Mammary epithelial cell (primary cell): ENCODE data around the gene FAM78B.

ENCODE experiments used
- EZH2 ChIP-seq: IDR thresholded peaks from 2 replicates; pipeline ENCODE4 v1.6.1; 2012; ENCODE audit warnings: low read length, inconsistent platforms, borderline replicate concordance
- TF ChIP-seq, protein P1 (sequence below), 2 donors: IDR thresholded peaks in 1 of 2; conservative IDR thresholded peaks in 1 of 2; 2 replicates each; pipeline ENCODE4 v1.5.1; 2011 to 2012; ENCODE audit warnings: inconsistent platforms in 2 of 2, low read length in 2 of 2, mild to moderate bottlenecking in 2 of 2, control low read depth in 1 of 2, low read depth in 1 of 2; ENCODE audit not compliant: insufficient read depth in 1 of 2; ENCODE audit errors: extremely low read depth in 1 of 2

DNA sequence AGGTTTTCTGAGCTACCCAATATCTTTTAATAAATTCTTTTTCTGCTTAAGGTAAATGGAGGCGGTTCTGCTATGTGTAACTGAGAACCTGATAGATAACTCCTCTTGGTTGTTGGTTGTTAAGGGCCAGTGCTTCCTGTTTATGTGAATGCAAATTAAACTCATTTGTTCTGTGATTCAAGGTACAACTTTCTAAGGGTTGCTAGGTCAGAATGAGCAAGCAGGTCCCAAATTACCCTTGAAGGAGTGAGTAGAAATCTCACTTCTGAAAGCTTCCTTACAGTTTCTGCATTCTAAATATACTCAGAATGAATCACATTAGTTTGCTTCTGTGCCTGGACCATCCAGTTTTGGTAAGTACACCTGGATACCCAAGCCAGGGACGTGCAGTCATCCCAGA lies 15.5 kb upstream of the FAM78B start:
- no peak for TF ChIP-seq EZH2
- TF ChIP-seq, protein P1, sequence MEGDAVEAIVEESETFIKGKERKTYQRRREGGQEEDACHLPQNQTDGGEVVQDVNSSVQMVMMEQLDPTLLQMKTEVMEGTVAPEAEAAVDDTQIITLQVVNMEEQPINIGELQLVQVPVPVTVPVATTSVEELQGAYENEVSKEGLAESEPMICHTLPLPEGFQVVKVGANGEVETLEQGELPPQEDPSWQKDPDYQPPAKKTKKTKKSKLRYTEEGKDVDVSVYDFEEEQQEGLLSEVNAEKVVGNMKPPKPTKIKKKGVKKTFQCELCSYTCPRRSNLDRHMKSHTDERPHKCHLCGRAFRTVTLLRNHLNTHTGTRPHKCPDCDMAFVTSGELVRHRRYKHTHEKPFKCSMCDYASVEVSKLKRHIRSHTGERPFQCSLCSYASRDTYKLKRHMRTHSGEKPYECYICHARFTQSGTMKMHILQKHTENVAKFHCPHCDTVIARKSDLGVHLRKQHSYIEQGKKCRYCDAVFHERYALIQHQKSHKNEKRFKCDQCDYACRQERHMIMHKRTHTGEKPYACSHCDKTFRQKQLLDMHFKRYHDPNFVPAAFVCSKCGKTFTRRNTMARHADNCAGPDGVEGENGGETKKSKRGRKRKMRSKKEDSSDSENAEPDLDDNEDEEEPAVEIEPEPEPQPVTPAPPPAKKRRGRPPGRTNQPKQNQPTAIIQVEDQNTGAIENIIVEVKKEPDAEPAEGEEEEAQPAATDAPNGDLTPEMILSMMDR (conservative IDR thresholded peaks at IDR 0.05 in 1 of 2, IDR thresholded peaks at IDR 0.05 in 1 of 2; ENCODE audit: extremely low read depth in 1 of 2, insufficient read depth in 1 of 2, low read depth in 1 of 2, low read length in 2 of 2), result no peak
